Inferior parietal cortex (tissue), 1 donor: ENCODE measurements around the gene S100A2.
"Not testable (repeated sequence)": the region's sequence is repeated elsewhere in the genome, so short reads cannot be mapped to it uniquely, and the experiment has no call there.

Experiments
- DNase-seq: peaks from one replicate; pipeline ENCODE4 v3.0.0-alpha.2; 2016; ENCODE audit errors: extremely low spot score

The S100A2 gene

DNA sequence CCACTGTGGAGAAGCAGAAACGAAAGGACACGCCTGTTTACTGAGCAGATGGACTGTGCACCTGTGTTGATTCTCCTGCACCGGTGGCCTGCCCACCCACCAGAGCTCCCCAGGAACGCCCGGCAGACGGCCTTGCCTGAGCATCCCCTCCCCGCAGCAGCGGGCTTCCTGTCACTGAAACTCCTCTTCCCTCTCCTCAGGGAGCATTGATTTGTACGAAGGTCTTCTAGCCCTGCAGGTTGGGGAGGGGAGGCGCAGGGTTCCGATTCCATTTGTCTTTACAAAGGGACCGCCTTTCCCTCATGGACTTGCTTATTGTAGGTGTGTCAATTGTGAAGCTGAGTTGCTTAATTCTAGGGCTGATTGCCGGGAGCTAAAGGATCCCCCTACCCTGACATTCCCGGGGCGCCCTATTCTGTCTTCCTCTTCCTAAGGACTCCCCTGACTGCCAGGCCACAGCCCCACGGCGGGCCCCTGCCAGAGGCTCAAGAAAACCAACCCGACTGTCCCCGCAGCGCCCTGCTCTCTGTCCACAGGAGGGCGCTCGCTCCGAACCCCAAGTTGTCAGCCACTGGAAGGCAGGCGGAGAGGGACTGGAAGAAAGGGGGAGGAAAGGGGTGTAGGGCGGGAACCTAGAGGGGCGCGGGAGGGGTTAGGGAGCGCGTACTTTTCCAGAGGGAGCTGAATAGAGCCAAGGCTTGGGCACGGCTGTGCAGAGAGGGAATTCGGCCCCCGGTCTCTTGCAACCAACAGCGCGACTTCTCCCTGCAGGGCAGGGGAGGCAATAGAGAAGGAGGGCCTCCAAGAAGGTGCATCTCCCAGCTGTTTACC lies 32.7 kb downstream of the S100A2 start:
- peak; percentile 84 for DNase-seq

DNA sequence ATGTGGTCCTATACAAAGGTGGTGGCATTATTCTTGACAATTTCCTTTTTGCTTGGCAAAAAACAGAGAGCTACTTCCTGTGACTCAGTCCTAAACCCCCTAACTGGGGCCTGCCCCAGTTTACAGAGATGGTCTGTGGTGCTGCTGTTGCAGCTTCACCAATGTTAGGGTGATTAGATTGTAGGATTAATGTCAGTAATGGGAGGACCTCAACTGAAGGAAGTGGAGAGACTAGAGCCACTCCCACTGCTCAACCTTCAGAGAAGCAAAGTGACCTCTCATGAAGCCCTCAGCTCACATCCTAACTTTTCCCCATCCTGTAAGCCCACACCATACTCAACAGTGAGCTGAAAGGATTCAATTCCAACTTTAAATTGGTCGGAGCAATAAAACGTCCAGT lies 33.5 kb downstream of the S100A2 start:
- no peak for DNase-seq

DNA sequence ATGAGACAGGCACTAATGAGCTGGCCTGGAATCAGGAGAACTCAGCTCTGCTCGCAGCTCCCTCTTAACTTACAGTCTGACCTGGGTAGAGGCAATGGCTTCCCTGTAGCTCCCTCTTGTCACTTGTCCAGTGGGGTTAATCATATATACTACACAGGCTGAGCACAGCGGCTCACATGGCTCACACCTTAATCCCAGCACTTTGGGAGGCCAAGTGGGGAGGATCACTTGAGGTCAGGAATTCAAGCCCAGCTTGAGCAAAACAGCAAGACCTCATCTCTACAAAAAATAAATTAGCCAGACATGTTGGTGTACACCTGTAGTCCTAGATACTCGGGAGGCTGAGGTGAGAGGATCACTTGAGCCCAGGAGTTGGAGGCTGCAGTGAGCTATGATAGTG lies 34.0 kb downstream of the S100A2 start:
- no peak for DNase-seq

DNA sequence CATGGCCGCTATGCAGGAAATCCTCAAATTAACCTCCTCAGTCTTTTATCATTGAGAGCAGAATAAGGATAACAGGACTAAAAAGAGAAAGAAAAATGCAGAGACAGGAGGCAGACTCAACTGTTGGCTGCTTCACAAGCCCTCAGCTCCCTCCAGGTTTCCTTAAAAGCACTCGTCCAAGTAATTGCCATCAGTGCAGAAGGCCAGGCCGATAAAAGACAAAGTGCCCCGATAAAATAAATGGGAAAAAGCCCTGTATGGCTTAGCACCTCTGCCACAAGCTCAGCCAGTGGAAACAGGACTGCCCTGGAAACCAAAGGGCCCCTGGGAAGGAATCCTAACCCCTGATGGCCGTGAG lies 38.0 kb downstream of the S100A2 start:
- no peak for DNase-seq

DNA sequence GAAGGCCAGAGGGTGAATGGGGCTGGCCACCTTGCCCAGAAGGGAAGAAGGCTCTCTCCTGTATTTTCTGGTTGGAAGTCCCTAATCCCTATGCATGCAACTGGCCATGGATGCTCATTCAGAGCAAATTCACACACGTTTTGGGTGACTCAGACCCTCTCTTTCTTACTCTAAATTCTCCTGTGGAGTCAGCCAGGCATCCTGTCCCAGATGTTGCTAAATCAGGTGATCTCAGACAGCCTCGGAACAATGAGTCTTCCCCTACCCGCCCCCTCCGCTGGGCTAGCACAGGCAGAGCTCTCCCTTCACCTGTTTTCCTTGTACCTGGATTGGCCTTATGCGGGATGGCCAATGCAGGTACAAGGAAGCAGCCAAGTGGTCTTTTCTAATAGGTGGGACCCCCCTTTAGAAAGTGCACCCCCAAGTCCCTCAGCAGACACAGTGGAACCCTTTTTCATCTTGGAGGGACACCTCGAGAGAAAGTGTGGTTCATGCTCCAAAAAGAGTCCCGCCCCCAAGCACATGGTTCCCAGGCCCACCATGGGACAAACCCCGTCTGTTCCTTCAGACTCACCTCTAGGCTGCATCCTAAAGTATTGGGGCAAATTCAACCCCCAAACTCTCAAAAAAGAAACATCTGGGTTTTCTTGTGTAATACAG lies 38.5 kb downstream of the S100A2 start:
- DNase-seq = no peak

DNA sequence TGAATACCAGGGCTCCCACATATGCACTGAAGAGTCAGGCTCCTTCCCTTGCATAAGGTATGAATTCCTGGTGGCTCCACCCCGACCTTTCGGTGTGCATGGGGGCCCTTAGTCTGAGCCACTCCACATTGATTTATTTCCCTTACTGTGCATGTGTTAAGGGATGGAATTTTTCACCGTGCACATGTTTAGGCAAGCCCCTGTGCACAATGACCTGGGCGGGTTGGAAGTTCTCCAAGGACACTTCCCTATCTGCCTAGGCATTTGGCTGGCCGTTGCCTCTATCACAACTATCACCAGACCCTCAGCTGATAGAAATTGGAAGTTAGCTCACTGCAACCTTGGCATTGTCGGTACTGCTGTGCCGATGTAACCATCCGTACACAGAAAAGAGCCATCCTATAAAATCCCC lies 39.5 kb downstream of the S100A2 start:
- no peak for DNase-seq

DNA sequence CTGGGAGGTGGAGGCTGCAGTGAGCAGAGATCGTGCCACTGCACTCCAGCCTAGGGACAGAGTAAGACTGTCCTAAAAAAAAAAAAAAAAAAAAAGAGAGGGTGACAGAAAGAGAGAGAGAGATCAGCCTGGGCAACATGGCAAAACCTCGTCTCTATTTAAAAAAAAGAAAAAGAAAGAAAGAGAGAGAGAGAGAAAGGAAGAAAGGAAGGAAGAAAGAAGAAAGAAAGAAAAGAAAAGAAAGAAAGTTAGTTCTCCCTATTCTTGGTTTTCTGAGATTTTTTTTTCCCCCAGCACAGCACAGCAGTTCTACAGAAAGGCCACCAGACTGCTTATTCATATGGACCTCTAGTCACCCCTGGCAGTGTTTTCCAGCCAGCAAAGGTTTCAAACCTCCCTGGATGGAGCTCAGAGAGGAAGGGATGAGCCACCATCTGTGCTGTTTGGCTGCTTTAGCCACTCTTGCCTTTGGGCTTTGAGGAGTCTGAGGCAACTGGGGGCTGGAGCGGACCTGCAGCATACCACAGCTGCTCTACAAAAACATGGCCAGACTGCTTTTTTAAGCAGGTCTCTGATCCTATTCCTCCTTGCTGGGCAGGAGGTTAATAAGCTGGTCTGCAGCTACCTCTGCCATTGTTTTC lies 40.4 kb downstream of the S100A2 start:
- no peak for DNase-seq

DNA sequence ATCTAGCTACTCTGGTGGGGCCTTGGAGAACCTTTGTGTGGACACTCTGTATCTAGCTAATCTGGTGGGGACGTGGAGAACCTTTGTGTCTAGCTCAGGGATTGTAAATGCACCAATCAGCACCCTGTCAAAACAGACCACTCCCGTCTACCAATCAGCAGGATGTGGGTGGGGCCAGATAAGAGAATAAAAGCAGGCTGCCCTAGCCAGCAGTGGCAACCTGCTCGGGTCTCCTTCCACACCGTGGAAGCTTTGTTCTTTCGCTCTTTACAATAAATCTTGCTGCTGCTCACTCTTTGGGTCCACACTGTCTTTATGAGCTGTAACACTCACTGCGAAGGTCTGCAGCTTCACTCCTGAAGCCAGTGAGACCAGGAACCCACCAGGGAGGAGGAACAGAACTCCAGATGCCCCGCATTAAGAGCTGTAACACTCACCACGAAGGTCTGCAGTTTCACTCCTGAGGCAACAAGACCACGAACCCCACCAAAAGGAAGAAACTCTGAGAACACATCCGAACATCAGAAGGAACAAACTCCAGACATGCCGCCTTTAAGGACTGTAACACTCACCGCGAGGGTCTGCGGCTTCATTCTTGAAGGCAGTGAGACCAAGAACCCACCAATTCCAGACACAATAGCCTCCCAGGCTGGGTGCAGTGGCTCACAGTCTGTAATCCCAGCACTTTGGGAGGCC lies 43.1 kb downstream of the S100A2 start:
- DNase-seq = not testable (repeated sequence)

DNA sequence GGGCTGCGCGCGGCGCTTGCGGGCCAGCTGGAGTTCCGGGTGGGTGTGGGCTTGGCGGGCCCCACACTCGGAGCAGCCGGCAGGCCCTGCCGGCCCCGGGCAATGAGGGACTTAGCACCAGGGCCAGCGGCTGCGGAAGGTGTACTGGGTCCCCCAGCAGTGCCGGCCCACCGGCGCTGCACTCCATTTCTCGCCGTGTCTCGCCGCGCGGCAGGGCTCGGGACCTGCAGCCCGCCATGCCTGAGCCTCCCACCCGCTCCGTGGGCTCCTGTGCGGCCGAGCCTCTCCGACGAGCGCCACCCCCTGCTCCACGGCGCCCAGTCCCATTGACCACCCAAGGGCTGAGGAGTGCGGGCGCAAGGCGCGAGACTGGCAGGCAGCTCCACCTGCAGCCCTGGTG lies 43.8 kb downstream of the S100A2 start:
- not testable (repeated sequence) for DNase-seq

DNA sequence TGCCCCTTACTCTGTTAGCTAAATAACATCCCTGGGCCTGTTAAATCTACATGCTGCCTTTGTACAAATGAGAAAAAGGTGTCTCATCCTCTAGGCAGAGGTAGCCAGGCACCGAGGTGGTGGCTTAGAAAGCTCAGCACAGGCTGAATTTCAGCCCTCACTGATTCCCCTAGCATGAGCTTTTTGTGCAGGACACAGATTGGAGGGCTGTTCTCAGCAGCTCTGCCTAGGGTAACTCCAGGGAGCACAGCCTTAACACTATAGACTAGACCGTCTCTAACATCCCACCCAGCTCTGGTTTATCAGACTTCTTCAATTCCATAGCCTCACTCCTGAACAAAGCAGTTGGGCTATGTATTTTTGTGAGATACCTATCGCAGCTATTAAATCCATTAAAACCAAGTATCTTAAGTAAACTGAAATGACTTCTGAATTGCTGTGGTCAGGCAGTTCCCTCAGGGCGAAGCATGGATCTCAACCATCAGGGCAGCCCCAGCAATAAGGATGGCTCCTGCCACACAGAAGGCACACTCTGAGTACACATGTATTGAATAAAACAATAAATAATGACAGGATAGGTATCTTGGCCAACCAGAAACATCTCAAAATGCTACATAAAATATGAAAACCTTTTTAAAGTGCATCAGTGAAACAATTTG lies 44.7 kb downstream of the S100A2 start:
- DNase-seq = no peak

DNA sequence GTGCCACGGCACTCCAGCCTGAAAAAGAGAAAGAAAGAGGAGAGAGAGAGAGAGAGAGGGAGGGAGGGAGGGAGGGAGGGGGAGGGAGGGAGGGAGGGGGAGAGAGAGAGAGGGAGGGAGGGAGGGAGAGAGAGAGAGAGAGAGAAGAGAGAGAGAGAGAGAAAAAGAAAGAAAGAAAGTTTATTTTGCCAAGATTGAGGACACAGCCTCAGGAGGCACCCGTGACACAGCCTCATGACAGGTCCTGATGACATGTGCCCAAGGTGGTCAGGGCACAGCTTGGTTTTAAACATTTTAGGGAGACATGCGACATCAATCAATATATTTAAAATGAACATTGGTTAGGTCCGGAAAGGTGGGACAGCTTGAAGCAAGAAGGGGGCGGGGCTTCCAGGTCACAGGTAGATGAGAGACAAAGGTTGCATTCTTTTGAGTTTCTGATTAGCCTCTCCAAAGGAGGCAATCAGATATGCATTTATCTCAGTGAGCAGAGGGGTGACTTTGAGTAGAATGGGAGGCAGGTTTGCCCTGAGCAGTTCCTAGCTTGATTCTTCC lies 45.4 kb downstream of the S100A2 start:
- DNase-seq = not testable (repeated sequence)

DNA sequence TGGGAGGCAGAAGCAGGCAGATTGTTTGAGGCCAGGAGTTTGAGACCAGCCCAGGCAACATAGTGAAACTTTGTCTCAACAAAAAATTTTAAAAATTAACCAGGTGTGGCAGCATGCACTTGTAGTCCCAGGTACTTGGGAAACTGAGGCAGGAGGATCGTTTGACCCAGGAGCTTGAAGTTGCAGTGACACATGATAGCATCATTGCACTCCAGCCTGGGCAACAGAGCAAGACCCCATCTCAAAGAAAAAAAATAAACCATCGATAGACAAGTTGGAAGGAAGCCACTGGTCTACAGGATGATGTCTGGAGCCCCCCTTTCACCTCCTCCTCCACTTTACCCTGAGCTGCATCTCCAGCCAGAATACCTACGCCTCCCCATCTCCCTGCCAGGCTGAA lies 46.4 kb downstream of the S100A2 start:
- DNase-seq = no peak

DNA sequence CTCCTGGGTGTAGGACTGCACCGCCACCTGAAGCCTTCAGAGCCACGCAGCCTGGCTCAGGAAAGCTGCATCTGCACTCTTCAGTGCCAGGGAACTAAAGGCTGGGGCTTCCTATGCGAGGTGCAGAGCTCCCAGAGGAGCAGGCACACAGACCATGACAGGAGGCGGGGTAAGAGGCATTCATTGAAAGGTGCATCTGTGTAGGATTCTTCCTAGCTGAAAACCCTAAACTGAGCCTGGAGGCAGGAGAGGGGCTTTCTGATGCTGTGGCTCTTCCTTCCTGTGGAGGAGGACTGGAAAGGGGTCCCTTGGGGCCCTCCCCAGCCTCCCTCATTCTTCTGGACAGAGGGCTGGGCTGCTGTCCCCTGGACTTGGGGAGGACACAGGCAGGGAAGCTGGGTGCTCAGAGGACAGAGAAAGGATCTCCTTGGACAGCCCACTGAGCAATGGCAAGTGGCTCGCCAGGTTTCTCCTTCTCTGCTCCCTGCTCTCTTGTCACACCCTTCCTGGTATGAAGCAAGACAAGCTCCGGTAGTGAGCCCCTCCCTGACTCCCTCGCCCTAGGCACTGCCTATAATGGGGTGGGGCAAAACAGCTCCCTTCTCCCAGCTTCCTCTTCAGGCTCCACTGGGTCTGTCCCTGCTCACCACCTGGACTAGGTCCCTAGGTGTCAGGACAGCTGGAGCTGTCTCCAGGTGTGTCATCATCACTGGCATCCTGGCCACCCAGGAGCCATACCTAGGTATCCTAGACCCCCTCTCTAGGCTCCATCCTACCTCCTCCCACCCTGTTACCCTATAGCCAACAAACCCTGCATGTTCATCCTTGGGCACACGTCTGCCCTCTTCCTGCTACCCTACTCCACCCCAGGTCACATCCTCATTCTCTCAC lies 49.9 kb downstream of the S100A2 start:
- DNase-seq = no peak

DNA sequence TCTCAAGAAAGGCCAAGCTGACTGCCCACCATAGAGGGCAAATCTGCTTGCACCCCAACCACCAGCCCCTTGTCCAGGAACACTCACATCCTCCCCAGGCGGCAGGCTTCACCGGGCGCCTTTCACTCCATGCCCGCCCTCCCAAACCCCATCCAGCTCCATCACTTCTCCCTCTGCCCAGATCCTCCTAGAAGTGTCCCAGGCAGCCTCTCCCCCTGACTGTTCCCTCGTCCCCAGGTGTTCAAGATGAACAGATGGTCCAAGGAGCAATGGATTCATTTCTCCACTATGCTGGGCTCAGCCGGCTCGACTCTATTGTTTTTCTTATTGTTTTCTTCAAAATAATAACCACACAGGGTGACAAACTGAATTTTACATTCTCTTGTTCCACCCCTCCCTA lies 52.0 kb downstream of the S100A2 start:
- DNase-seq = no peak

DNA sequence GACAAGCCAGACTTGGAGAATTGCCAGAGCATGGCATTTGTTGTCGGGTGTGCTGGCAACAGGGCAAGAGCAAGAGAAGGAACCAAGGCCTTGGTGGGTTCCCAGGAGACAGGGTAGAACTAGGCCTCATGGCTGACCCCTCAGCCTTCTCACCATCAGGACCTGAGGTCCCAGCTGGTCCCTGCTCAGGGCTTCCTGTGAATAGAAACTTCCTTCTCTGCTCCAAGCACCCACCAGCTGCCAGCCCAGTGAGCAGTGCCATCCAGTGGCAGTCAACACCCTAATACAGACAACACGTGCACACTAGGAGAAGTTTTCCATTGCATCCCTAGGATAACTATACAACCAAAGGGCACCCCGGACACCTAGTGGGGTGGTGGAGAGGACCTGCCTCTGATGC lies 52.6 kb downstream of the S100A2 start:
- no peak for DNase-seq
